ENCODE measurements around the gene PIWIL1. TPM values are rescaled to one million over a fixed set of nuclear protein-coding genes. Genes with fewer than 3 reads are reported as not detected.

The PIWIL1 gene
- total RNA-seq (not detected), polyA plus RNA-seq (not detected)
- long read RNA-seq, donor 1: 0 reads
- long read RNA-seq, donor 2: 0 reads
- long read RNA-seq, donor 3: 0 reads
- long read RNA-seq, donor 4: 0 reads

- Histone ChIP-seq H3K9me3 (ENCODE audit: control insufficient read depth, low read length) (no peaks in the 10 kb centered on the region), H3K27ac (ENCODE audit: low read length) (no peak within 1 kb of the TSS), H3K4me3 (ENCODE audit: low read length) (no peak within 1 kb of the TSS), H3K4me1 (ENCODE audit: control insufficient read depth, insufficient read depth, low read length) (peaks cover 1% of the 10 kb centered on the region), H3K27me3 (ENCODE audit: control insufficient read depth, insufficient read depth) (no peaks in the 10 kb centered on the region)
- 69% methylated on average over 79 of the region's 79 CpGs for WGBS
- ATAC-seq (no peak), DNase-seq (peak in 2 of 3 donors; percentile 52 to 60)
- intact Hi-C loops (cut with DNase I): loop anchor here in 2 of 4 donors (2.0 to 5.0 kb wide), 2 partner anchors 293 to 295 kb away; no protein-coding TSS in a partner anchor
Measured at GRCh38 chr12:130337488-130338303, at the start of gene PIWIL1. Gene PIWIL1 (plus strand): TSS chr12:130337887. CDS start chr12:130342592, 4,705 bp downstream.

GRCh38 chr12:130288206-130288605 lies 49.5 kb upstream of the PIWIL1 start:
- Histone ChIP-seq H3K9me3 (ENCODE audit: control insufficient read depth, low read length) (peaks cover 7% of the 10 kb centered on the region), H3K4me1 (ENCODE audit: control insufficient read depth, insufficient read depth, low read length) (no peaks in the 10 kb centered on the region), H3K4me3 (ENCODE audit: low read length) (no peak overlapping the region), H3K27me3 (ENCODE audit: control insufficient read depth, insufficient read depth) (peaks cover 2% of the 10 kb centered on the region), H3K27ac (ENCODE audit: low read length) (no peak overlapping the region)
- DNase-seq: no peak
- no peak for ATAC-seq
- intact Hi-C loops (cut with DNase I): no loop called here
- 54% methylated on average over 4 of the region's 4 CpGs for WGBS

GRCh38 chr12:130288691-130289090 lies 49.0 kb upstream of the PIWIL1 start:
- intact Hi-C loops (cut with DNase I): no loop called here
- H3K27ac ChIP-seq (ENCODE audit: low read length): no peak overlapping the region
- no peaks in the 10 kb centered on the region for H3K4me1 ChIP-seq (ENCODE audit: control insufficient read depth, insufficient read depth, low read length)
- H3K9me3 ChIP-seq (ENCODE audit: control insufficient read depth, low read length): peaks cover 7% of the 10 kb centered on the region
- ATAC-seq (no peak), DNase-seq (no peak)
- H3K27me3 ChIP-seq (ENCODE audit: control insufficient read depth, insufficient read depth): peaks cover 2% of the 10 kb centered on the region
- WGBS: 71% methylated on average over 6 of the region's 6 CpGs
- no peak overlapping the region for H3K4me3 ChIP-seq (ENCODE audit: low read length)

GRCh38 chr12:130290114-130290513 lies 47.6 kb upstream of the PIWIL1 start:
- intact Hi-C loops (cut with DNase I): no loop called here
- Histone ChIP-seq H3K27me3 (ENCODE audit: control insufficient read depth, insufficient read depth) (peaks cover 2% of the 10 kb centered on the region), H3K27ac (ENCODE audit: low read length) (no peak overlapping the region), H3K4me1 (ENCODE audit: control insufficient read depth, insufficient read depth, low read length) (no peaks in the 10 kb centered on the region), H3K4me3 (ENCODE audit: low read length) (no peak overlapping the region), H3K9me3 (ENCODE audit: control insufficient read depth, low read length) (peaks cover 7% of the 10 kb centered on the region)
- ATAC-seq (no peak), DNase-seq (no peak)
- 84% methylated on average over 1 of the region's 1 CpG for WGBS

- H3K9me3 ChIP-seq (ENCODE audit: control insufficient read depth, low read length): no peaks in the 10 kb centered on the region
- no peaks in the 10 kb centered on the region for H3K4me1 ChIP-seq (ENCODE audit: control insufficient read depth, insufficient read depth, low read length)
- H3K27me3 ChIP-seq (ENCODE audit: control insufficient read depth, insufficient read depth): no peaks in the 10 kb centered on the region
- 88% methylated on average over 5 of the region's 5 CpGs for WGBS
- H3K27ac ChIP-seq (ENCODE audit: low read length): no peak overlapping the region
- DNase-seq (no peak), ATAC-seq (no peak)
- intact Hi-C loops (cut with DNase I): no loop called here
- H3K4me3 ChIP-seq (ENCODE audit: low read length): no peak overlapping the region
Measured at GRCh38 chr12:130298322-130299021, 39.2 kb upstream of the PIWIL1 start.

- intact Hi-C loops (cut with DNase I): no loop called here
- ATAC-seq: no peak
- 51% methylated on average over 6 of the region's 6 CpGs for WGBS
- Histone ChIP-seq H3K4me3 (ENCODE audit: low read length) (no peak overlapping the region), H3K9me3 (ENCODE audit: control insufficient read depth, low read length) (no peaks in the 10 kb centered on the region), H3K4me1 (ENCODE audit: control insufficient read depth, insufficient read depth, low read length) (no peaks in the 10 kb centered on the region), H3K27me3 (ENCODE audit: control insufficient read depth, insufficient read depth) (no peaks in the 10 kb centered on the region), H3K27ac (ENCODE audit: low read length) (no peak overlapping the region)
- DNase-seq: no peak
Measured at GRCh38 chr12:130299574-130299973, 38.1 kb upstream of the PIWIL1 start.

GRCh38 chr12:130300090-130300489 lies 37.6 kb upstream of the PIWIL1 start:
- ATAC-seq: no peak
- Histone ChIP-seq H3K4me1 (ENCODE audit: control insufficient read depth, insufficient read depth, low read length) (no peaks in the 10 kb centered on the region), H3K9me3 (ENCODE audit: control insufficient read depth, low read length) (no peaks in the 10 kb centered on the region), H3K27ac (ENCODE audit: low read length) (no peak overlapping the region), H3K4me3 (ENCODE audit: low read length) (no peak overlapping the region), H3K27me3 (ENCODE audit: control insufficient read depth, insufficient read depth) (no peaks in the 10 kb centered on the region)
- intact Hi-C loops (cut with DNase I): no loop called here
- 87% methylated on average over 4 of the region's 4 CpGs for WGBS
- DNase-seq: no peak

GRCh38 chr12:130300737-130301535 lies 36.8 kb upstream of the PIWIL1 start:
- DNase-seq (peak in 1 of 3 donors; percentile 34), ATAC-seq (peak in 1 of 2 donors; percentile 16)
- intact Hi-C loops (cut with DNase I): no loop called here
- Histone ChIP-seq H3K27me3 (ENCODE audit: control insufficient read depth, insufficient read depth) (no peaks in the 10 kb centered on the region), H3K4me1 (ENCODE audit: control insufficient read depth, insufficient read depth, low read length) (no peaks in the 10 kb centered on the region), H3K9me3 (ENCODE audit: control insufficient read depth, low read length) (no peaks in the 10 kb centered on the region), H3K27ac (ENCODE audit: low read length) (no peak overlapping the region), H3K4me3 (ENCODE audit: low read length) (no peak overlapping the region)
- WGBS: 56% methylated on average over 21 of the region's 21 CpGs

GRCh38 chr12:130301559-130301958 lies 36.1 kb upstream of the PIWIL1 start:
- no peak overlapping the region for H3K4me3 ChIP-seq (ENCODE audit: low read length)
- no peaks in the 10 kb centered on the region for H3K27me3 ChIP-seq (ENCODE audit: control insufficient read depth, insufficient read depth)
- no peak for ATAC-seq
- 79% methylated on average over 14 of the region's 14 CpGs for WGBS
- peak in 1 of 3 donors; percentile 34 for DNase-seq
- H3K9me3 ChIP-seq (ENCODE audit: control insufficient read depth, low read length): no peaks in the 10 kb centered on the region
- no peaks in the 10 kb centered on the region for H3K4me1 ChIP-seq (ENCODE audit: control insufficient read depth, insufficient read depth, low read length)
- no peak overlapping the region for H3K27ac ChIP-seq (ENCODE audit: low read length)
- intact Hi-C loops (cut with DNase I): no loop called here

GRCh38 chr12:130303781-130304180 lies 33.9 kb upstream of the PIWIL1 start:
- no peaks in the 10 kb centered on the region for H3K27me3 ChIP-seq (ENCODE audit: control insufficient read depth, insufficient read depth)
- 78% methylated on average over 8 of the region's 8 CpGs for WGBS
- no peaks in the 10 kb centered on the region for H3K4me1 ChIP-seq (ENCODE audit: control insufficient read depth, insufficient read depth, low read length)
- ATAC-seq: no peak
- no peak for DNase-seq
- H3K4me3 ChIP-seq (ENCODE audit: low read length): no peak overlapping the region
- H3K27ac ChIP-seq (ENCODE audit: low read length): no peak overlapping the region
- intact Hi-C loops (cut with DNase I): no loop called here
- no peaks in the 10 kb centered on the region for H3K9me3 ChIP-seq (ENCODE audit: control insufficient read depth, low read length)

Measured in right cardiac atrium (tissue), 5 donors.